Measurements from ENCODE around the gene CXCL12.

- TF ChIP-seq CTCF (IDR thresholded peaks at IDR 0.05; ENCODE audit: borderline replicate concordance, extremely low read depth, low read length, poor library complexity, severe bottlenecking), result no peak
- TF ChIP-seq EZH2 (IDR thresholded peaks at IDR 0.05; ENCODE audit: borderline replicate concordance, low read depth, low read length, severe bottlenecking), result no peak
These were observed 32.0 kb upstream of the CXCL12 start for GRCh38 chr10:44416936-44417335.

All from DND-41 (cell line).